Vagina (tissue), 2 donors: ENCODE data around the gene MCRS1.

Source experiments
- POLR2A ChIP-seq, 2 donors: fragments of 450-650 bp; IDR thresholded peaks; one replicate each; pipeline ENCODE4 v1.6.1; 2017; ENCODE audit warnings: antibody characterized with exemption in 2 of 2, mild to moderate bottlenecking in 2 of 2, moderate library complexity in 2 of 2
- POLR2AphosphoS5 ChIP-seq, 2 donors: sonication (generic); formaldehyde crosslinking; IDR thresholded peaks; one replicate each; pipeline ENCODE4 v1.9.0; 2017; ENCODE audit warnings: antibody characterized with exemption in 2 of 2, mild to moderate bottlenecking in 2 of 2, low read depth in 1 of 2; ENCODE audit not compliant: insufficient read depth in 1 of 2
- TF ChIP-seq, protein P1 (sequence below), 3 experiments: fragments of 450-650 bp in 2 of 3; fragments of 200-600 bp in 1 of 3; sonication (generic) in 1 of 3; IDR thresholded peaks; one replicate each; pipeline ENCODE4 v1.5.1; 2017 to 2019; ENCODE audit warnings: antibody characterized with exemption in 3 of 3, mild to moderate bottlenecking in 2 of 3, moderate library complexity in 2 of 3

DNA sequence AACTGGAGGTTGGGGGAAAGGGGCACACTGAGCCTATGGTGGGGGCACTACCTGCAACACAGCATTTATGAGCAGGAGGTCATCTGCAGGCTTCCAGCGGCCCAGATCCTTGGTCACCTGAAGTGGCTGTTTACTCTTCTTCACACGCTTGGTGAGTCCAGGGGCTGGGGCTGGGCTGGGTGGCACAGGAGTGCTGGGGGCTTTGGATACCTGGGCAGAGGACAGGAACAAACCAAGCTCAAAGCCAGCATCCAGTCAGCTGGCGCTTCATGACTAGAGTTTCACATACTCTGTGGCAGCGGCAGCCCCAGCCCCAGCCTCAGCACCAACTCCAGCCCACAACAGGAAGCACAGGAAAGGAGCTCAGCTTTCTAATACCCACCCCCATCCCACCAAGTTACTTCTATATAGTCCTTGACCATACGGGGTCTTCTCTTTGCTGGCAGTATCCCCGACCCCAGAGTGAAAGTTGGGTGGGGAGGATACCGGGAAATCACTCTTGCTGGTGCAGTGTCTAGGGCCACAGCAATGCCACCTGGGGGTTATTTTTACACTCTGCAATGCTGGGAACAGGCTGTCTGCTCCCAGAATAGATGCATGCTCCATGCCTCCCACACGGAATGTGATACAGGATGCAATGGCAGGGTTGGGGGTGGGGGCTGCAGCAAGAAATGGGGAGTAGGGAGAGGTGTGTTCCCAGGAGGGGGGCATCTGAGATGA is 3.1 kb downstream of the MCRS1 start:
- TF ChIP-seq, protein P1, sequence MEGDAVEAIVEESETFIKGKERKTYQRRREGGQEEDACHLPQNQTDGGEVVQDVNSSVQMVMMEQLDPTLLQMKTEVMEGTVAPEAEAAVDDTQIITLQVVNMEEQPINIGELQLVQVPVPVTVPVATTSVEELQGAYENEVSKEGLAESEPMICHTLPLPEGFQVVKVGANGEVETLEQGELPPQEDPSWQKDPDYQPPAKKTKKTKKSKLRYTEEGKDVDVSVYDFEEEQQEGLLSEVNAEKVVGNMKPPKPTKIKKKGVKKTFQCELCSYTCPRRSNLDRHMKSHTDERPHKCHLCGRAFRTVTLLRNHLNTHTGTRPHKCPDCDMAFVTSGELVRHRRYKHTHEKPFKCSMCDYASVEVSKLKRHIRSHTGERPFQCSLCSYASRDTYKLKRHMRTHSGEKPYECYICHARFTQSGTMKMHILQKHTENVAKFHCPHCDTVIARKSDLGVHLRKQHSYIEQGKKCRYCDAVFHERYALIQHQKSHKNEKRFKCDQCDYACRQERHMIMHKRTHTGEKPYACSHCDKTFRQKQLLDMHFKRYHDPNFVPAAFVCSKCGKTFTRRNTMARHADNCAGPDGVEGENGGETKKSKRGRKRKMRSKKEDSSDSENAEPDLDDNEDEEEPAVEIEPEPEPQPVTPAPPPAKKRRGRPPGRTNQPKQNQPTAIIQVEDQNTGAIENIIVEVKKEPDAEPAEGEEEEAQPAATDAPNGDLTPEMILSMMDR (IDR thresholded peaks at IDR 0.05) = no peak
- no peak for TF ChIP-seq POLR2AphosphoS5 (IDR thresholded peaks at IDR 0.05; ENCODE audit: insufficient read depth in 1 of 2, low read depth in 1 of 2)
- TF ChIP-seq POLR2A (IDR thresholded peaks at IDR 0.05) = no peak
